GM12801 (cell line): Measurements from ENCODE around the gene SORT1.

Experiments
- CTCF ChIP-seq: IDR thresholded peaks from one replicate; pipeline ENCODE4 v1.5.1; 2011; ENCODE audit warnings: control low read depth; ENCODE audit not compliant: insufficient read length; ENCODE audit errors: extremely low read depth

The SORT1 gene

GRCh38 chr1:109279615-109280278, 118.0 kb downstream of the SORT1 start:
- TF ChIP-seq CTCF: no peak

- peak; percentile 82 for TF ChIP-seq CTCF
Measured at GRCh38 chr1:109277434-109278204, 120.1 kb downstream of the SORT1 start.

GRCh38 chr1:109275706-109276345, 121.9 kb downstream of the SORT1 start:
- TF ChIP-seq CTCF: no peak

GRCh38 chr1:109274533-109275476, 122.9 kb downstream of the SORT1 start:
- no peak for TF ChIP-seq CTCF

GRCh38 chr1:109273570-109274288, 124.0 kb downstream of the SORT1 start:
- TF ChIP-seq CTCF: no peak

GRCh38 chr1:109272831-109273547, 124.7 kb downstream of the SORT1 start:
- no peak for TF ChIP-seq CTCF
